HCT116 (cell line): ENCODE data around the gene NCOA1. TPM values are rescaled to one million over a fixed set of nuclear protein-coding genes. Genes with fewer than 3 reads are reported as not detected.

Source experiments
- ATAC-seq: fragments of 200-7000 bp; cut with Tn5 transposase; 2 replicates; pipeline ENCODE4 v1.9.1; 2020; ENCODE audit warnings: mild to moderate bottlenecking, moderate library complexity
- BruUV-seq: library from RNA; stranded (reverse); fragments of 400-500 nt; replicated peaks from 2 replicates; lab custom pipeline; 2021; lab: Mats Ljungman, UMichigan
- CTCF ChIA-PET: fragments of 300-600 bp; sonication (Branson Sonifier 250); formaldehyde crosslinking; loops from one replicate; lab custom pipeline; 2021; ENCODE audit warnings: antibody characterized with exemption; lab: Charles Lee
- POLR2A ChIA-PET: fragments of 300-600, 350-600 bp; sonication (Branson Sonifier 250); formaldehyde crosslinking; loops from one replicate; lab custom pipeline; 2021; ENCODE audit warnings: antibody characterized with exemption; lab: Charles Lee
- RAD21 ChIA-PET, 2 experiments: fragments of 300-600 bp; sonication (Branson Sonifier 250); formaldehyde crosslinking; loops; one replicate each; lab custom pipeline; 2023; ENCODE audit warnings: low total read pairs in 2 of 2; ENCODE audit not compliant: uncharacterized antibody in 2 of 2, unreplicated experiment in 2 of 2, low non-redundant PET in 1 of 2; lab: Charles Lee
- DNase-seq: peaks from one replicate; pipeline ENCODE4 v3.0.0-alpha.2; 2010; ENCODE audit warnings: low read depth, low spot score
- H2AFZ ChIP-seq: fragments of 200-600 bp; shearing (Covaris generic), sonication (generic); 2 replicates; pipeline ENCODE4 v1.6.1; 2017; ENCODE audit warnings: low read depth, mixed run types, mixed read lengths, antibody characterized with exemption, low read length; ENCODE audit not compliant: poor library complexity, severe bottlenecking
- H3K27ac ChIP-seq: 2 replicates; pipeline ENCODE4 v1.5.1; 2012; ENCODE audit warnings: low read depth, low read length
- H3K27me3 ChIP-seq: fragments of 200-600 bp; sonication (generic); 2 replicates; pipeline ENCODE4 v1.6.1; 2016; ENCODE audit warnings: mixed run types, low read length, mixed read lengths; ENCODE audit not compliant: insufficient read depth
- H3K36me3 ChIP-seq, 2 experiments: fragments of 200-500 bp in 1 of 2; fragments of 200-600 bp in 1 of 2; sonication (Bioruptor generic) in 1 of 2; sonication (generic) in 1 of 2; 2 replicates each; pipeline versions ENCODE4 v1.5.1 to v1.6.1; 2014 to 2016; ENCODE audit warnings: low read length in 2 of 2, inconsistent platforms in 1 of 2, mixed read lengths in 1 of 2, mixed run types in 1 of 2; ENCODE audit not compliant: insufficient read depth in 2 of 2, control insufficient read depth in 1 of 2
- H3K4me1 ChIP-seq, 2 experiments: fragments of 200-600 bp in 1 of 2; sonication (generic) in 1 of 2; 2 replicates each; pipeline versions ENCODE4 v1.5.1 to v1.6.1; 2012 to 2017; ENCODE audit warnings: low read length in 2 of 2, inconsistent platforms in 1 of 2, mild to moderate bottlenecking in 1 of 2, mixed read lengths in 1 of 2, mixed run types in 1 of 2, moderate library complexity in 1 of 2; ENCODE audit not compliant: insufficient read depth in 2 of 2, control insufficient read depth in 1 of 2
- H3K4me2 ChIP-seq: fragments of 200-600 bp; sonication (generic); 2 replicates; pipeline ENCODE4 v1.6.1; 2017; ENCODE audit warnings: mixed run types, low read length, mixed read lengths
- H3K4me3 ChIP-seq, 2 experiments: fragments of 200-600 bp in 1 of 2; sonication (generic) in 1 of 2; replicated peaks in 1 of 2; 2 replicates each; pipeline ENCODE4 v1.5.1; 2011 to 2016; ENCODE audit warnings: low read length in 2 of 2, control low read depth in 1 of 2, low read depth in 1 of 2, mild to moderate bottlenecking in 1 of 2, mixed read lengths in 1 of 2, mixed run types in 1 of 2
- H3K79me2 ChIP-seq: fragments of 200-600 bp; sonication (generic); 2 replicates; pipeline ENCODE4 v1.6.1; 2017; ENCODE audit warnings: mild to moderate bottlenecking, mixed run types, low read length, moderate library complexity, mixed read lengths; ENCODE audit not compliant: insufficient read depth
- H3K9ac ChIP-seq: fragments of 200-600 bp; sonication (generic); 2 replicates; pipeline ENCODE4 v1.6.1; 2016; ENCODE audit warnings: low read length, mixed read lengths
- H3K9me2 ChIP-seq: fragments of 200-600 bp; sonication (generic), shearing (Covaris generic); 2 replicates; pipeline ENCODE4 v1.6.1; 2017; ENCODE audit warnings: mixed run types, mild to moderate bottlenecking, moderate library complexity; ENCODE audit not compliant: insufficient read depth
- H3K9me3 ChIP-seq, 2 experiments: fragments of 200-500 bp in 1 of 2; fragments of 200-600 bp in 1 of 2; sonication (Bioruptor generic) in 1 of 2; sonication (generic) in 1 of 2; 2 replicates each; pipeline ENCODE4 v1.6.1; 2014 to 2017; ENCODE audit warnings: low read length in 2 of 2, mixed read lengths in 2 of 2, inconsistent platforms in 1 of 2, low read depth in 1 of 2, mild to moderate bottlenecking in 1 of 2, mixed run types in 1 of 2, moderate library complexity in 1 of 2; ENCODE audit not compliant: control insufficient read depth in 1 of 2, insufficient read depth in 1 of 2
- H4K20me1 ChIP-seq: fragments of 200-600 bp; sonication (generic), shearing (Covaris generic); 2 replicates; pipeline ENCODE4 v1.6.1; 2017; ENCODE audit warnings: mixed run types, mild to moderate bottlenecking, moderate library complexity; ENCODE audit not compliant: insufficient read depth
- ATF3 ChIP-seq: IDR thresholded peaks from 2 replicates; pipeline ENCODE4 v1.6.1; 2012
- CBX3 ChIP-seq: IDR thresholded peaks from 2 replicates; pipeline ENCODE4 v1.6.1; 2012; ENCODE audit warnings: low read depth
- CEBPB ChIP-seq: IDR thresholded peaks from 2 replicates; pipeline ENCODE4 v1.6.1; 2012; ENCODE audit warnings: low read depth
- CTCF ChIP-seq, 3 experiments: fragments of 200-600 bp in 1 of 3; sonication (generic) in 1 of 3; IDR thresholded peaks in 2 of 3; conservative IDR thresholded peaks in 1 of 3; 2 replicates each; pipeline ENCODE4 v1.5.1; 2012 to 2017; ENCODE audit warnings: low read depth in 2 of 3, low read length in 2 of 3, antibody characterized with exemption in 1 of 3, borderline replicate concordance in 1 of 3, control low read depth in 1 of 3, mild to moderate bottlenecking in 1 of 3, mixed read lengths in 1 of 3, mixed run types in 1 of 3, moderate library complexity in 1 of 3; ENCODE audit not compliant: insufficient read depth in 1 of 3
- JUND ChIP-seq: IDR thresholded peaks from 2 replicates; pipeline ENCODE4 v1.6.1; 2012
- POLR2AphosphoS5 ChIP-seq: IDR thresholded peaks from 2 replicates; pipeline ENCODE4 v1.6.1; 2011; ENCODE audit warnings: mild to moderate bottlenecking, low read depth, low read length, moderate library complexity
- SRF ChIP-seq: IDR thresholded peaks from 2 replicates; pipeline ENCODE4 v1.6.1; 2012; ENCODE audit warnings: low read depth
- TCF7L2 ChIP-seq: IDR thresholded peaks from 2 replicates; pipeline ENCODE4 v1.7.0; 2011; ENCODE audit warnings: borderline replicate concordance, inconsistent platforms; ENCODE audit not compliant: insufficient read depth, insufficient read length; ENCODE audit errors: extremely low read depth
- ZBTB33 ChIP-seq: IDR thresholded peaks from 2 replicates; pipeline ENCODE4 v1.6.1; 2011; ENCODE audit warnings: mild to moderate bottlenecking, low read length, moderate library complexity; ENCODE audit not compliant: insufficient replicate concordance; ENCODE audit errors: extremely low read depth
- ZFX ChIP-seq: fragments of 450-650 bp; IDR thresholded peaks from 2 replicates; pipeline ENCODE4 v1.6.1; 2017
- intact Hi-C: fragments of 100-400 bp; cut with micrococcal nuclease; formaldehyde crosslinking; loops from 2 replicates; pipeline ENCODE4 v1.10.0; 2022
- total RNA-seq: library from RNA; stranded (reverse); gene quantifications from one replicate; pipeline ENCODE4 v1.2.1, GENCODE V29; 2021; ENCODE audit not compliant: unreplicated experiment

Gene NCOA1
- total RNA-seq, 1 experiment from 2014 or later, result 10.4 TPM

- CTCF ChIA-PET, result no interaction called here
- H3K4me2 ChIP-seq, result no peak overlapping the region
- no peak overlapping the region for H3K9ac ChIP-seq
- intact Hi-C loops, result no loop called here
- ATAC-seq, result no peak
- no peaks in the 10 kb centered on the region for H3K9me3 ChIP-seq
- POLR2A ChIA-PET, result interaction anchor here (0.5 kb wide), 1 partner anchor 32 kb away, joined by 3 read pairs; no protein-coding TSS in a partner anchor
- H3K27ac ChIP-seq, result no peak overlapping the region
- no peaks in the 10 kb centered on the region for H3K79me2 ChIP-seq
- no TSS peak for BruUV-seq
- DNase-seq, result no peak
- H3K4me1 ChIP-seq, result no peaks in the 10 kb centered on the region
- no peaks in the 10 kb centered on the region for H4K20me1 ChIP-seq
- H3K9me2 ChIP-seq, result no peaks in the 10 kb centered on the region
- no peak overlapping the region for H2AFZ ChIP-seq
- no peak overlapping the region for H3K4me3 ChIP-seq
- RAD21 ChIA-PET, result no interaction called here
- H3K36me3 ChIP-seq, result no peaks in the 10 kb centered on the region
- no peaks in the 10 kb centered on the region for H3K27me3 ChIP-seq
- TF ChIP-seq ZFX, result no peak
- no peak for TF ChIP-seq CEBPB
- no peak for TF ChIP-seq CBX3
- no peak for TF ChIP-seq TCF7L2
- TF ChIP-seq POLR2AphosphoS5, result no peak
- no peak for TF ChIP-seq ATF3
- TF ChIP-seq CTCF (IDR thresholded peaks at IDR 0.05 in 2 of 3, conservative IDR thresholded peaks at IDR 0.05 in 1 of 3; ENCODE audit: borderline replicate concordance in 1 of 3, insufficient read depth in 1 of 3, low read depth in 2 of 3, low read length in 2 of 3), result no peak
- no peak for TF ChIP-seq ZBTB33
- no peak for TF ChIP-seq SRF
- TF ChIP-seq JUND, result no peak
Measured at GRCh38 chr2:24658531-24659202, 167.6 kb downstream of the NCOA1 start.
